ENCODE measurements around the gene TRIM74.
"Not testable (repeated sequence)": the region's sequence is repeated elsewhere in the genome, so short reads cannot be mapped to it uniquely, and the experiment has no call there.

The TRIM74 gene

GRCh38 chr7:72913750-72914149 lies 55.5 kb downstream of the TRIM74 start:
- DNase-seq (ENCODE audit: low read depth in 2 of 3, low spot score in 2 of 3) = peak in 1 of 3 experiments; percentile 2

- not testable (repeated sequence) for DNase-seq (ENCODE audit: low read depth in 2 of 3, low spot score in 2 of 3)
Measured at GRCh38 chr7:72911395-72911794, 57.9 kb downstream of the TRIM74 start.
